ENCODE measurements around the gene PDE9A. TPM values are rescaled to one million over a fixed set of nuclear protein-coding genes. Genes with fewer than 3 reads are reported as not detected.

The PDE9A gene
- total RNA-seq, 1 experiment from 2014 or later, result 8.4 TPM

- no peaks in the 10 kb centered on the region for H3K79me2 ChIP-seq (ENCODE audit: low read depth)
- H3K36me3 ChIP-seq (ENCODE audit: low read depth), result no peaks in the 10 kb centered on the region
- no peaks in the 10 kb centered on the region for H3F3A ChIP-seq (ENCODE audit: insufficient read depth, low read depth)
- no peak overlapping the region for H3K4me2 ChIP-seq
- H3K4me3 ChIP-seq, result no peak overlapping the region
- TF ChIP-seq CTCF (conservative IDR thresholded peaks at IDR 0.05), result no peak
- TF ChIP-seq EZH2 (IDR thresholded peaks at IDR 0.05; ENCODE audit: low read depth), result no peak
- intact Hi-C loops (cut with micrococcal nuclease; ENCODE audit: unreplicated experiment), result no loop called here
- ChIA-PET CTCF (no interaction called here), POLR2A (ENCODE audit: unreplicated experiment) (no interaction called here)
- no peaks in the 10 kb centered on the region for H3K9me3 ChIP-seq (ENCODE audit: insufficient read depth, low read depth)
- H3K27ac ChIP-seq, result no peak overlapping the region
- no peaks in the 10 kb centered on the region for H4K20me1 ChIP-seq (ENCODE audit: insufficient read depth)
- no peaks in the 10 kb centered on the region for H3K4me1 ChIP-seq (replicated peaks; ENCODE audit: insufficient read depth)
- DNase-seq, result no peak
- BruUV-seq (replicated peaks), result no TSS peak
- H3K27me3 ChIP-seq (ENCODE audit: insufficient read depth, low read depth), result no peaks in the 10 kb centered on the region
- no peak overlapping the region for H2AFZ ChIP-seq
- H3K9me2 ChIP-seq (ENCODE audit: insufficient read depth), result no peaks in the 10 kb centered on the region
These were observed 100.4 kb downstream of the PDE9A start for GRCh38 chr21:42753804-42754203.

- Histone ChIP-seq H3K4me3 (no peak overlapping the region), H3K27ac (no peak overlapping the region), H3K4me2 (no peak overlapping the region), H3K9me3 (ENCODE audit: insufficient read depth, low read depth) (no peaks in the 10 kb centered on the region), H4K20me1 (ENCODE audit: insufficient read depth) (no peaks in the 10 kb centered on the region), H3K79me2 (ENCODE audit: low read depth) (no peaks in the 10 kb centered on the region), H3K4me1 (replicated peaks; ENCODE audit: insufficient read depth) (no peaks in the 10 kb centered on the region), H2AFZ (no peak overlapping the region), H3K9me2 (ENCODE audit: insufficient read depth) (no peaks in the 10 kb centered on the region), H3F3A (ENCODE audit: insufficient read depth, low read depth) (no peaks in the 10 kb centered on the region), H3K27me3 (ENCODE audit: insufficient read depth, low read depth) (no peaks in the 10 kb centered on the region), H3K36me3 (ENCODE audit: low read depth) (no peaks in the 10 kb centered on the region)
- TF ChIP-seq CTCF (conservative IDR thresholded peaks at IDR 0.05) (no peak), EZH2 (IDR thresholded peaks at IDR 0.05; ENCODE audit: low read depth) (no peak)
- CTCF ChIA-PET, result no interaction called here
- no peak for DNase-seq
- BruUV-seq (replicated peaks), result no TSS peak
- POLR2A ChIA-PET (ENCODE audit: unreplicated experiment), result no interaction called here
- intact Hi-C loops (cut with micrococcal nuclease; ENCODE audit: unreplicated experiment), result no loop called here
These were observed 101.0 kb downstream of the PDE9A start for GRCh38 chr21:42754270-42754933.

- Histone ChIP-seq H3K4me2 (no peak overlapping the region), H4K20me1 (ENCODE audit: insufficient read depth) (no peaks in the 10 kb centered on the region), H3K27ac (no peak overlapping the region), H3K9me3 (ENCODE audit: insufficient read depth, low read depth) (no peaks in the 10 kb centered on the region), H2AFZ (no peak overlapping the region), H3F3A (ENCODE audit: insufficient read depth, low read depth) (no peaks in the 10 kb centered on the region), H3K36me3 (ENCODE audit: low read depth) (no peaks in the 10 kb centered on the region), H3K27me3 (ENCODE audit: insufficient read depth, low read depth) (no peaks in the 10 kb centered on the region), H3K4me3 (no peak overlapping the region), H3K4me1 (replicated peaks; ENCODE audit: insufficient read depth) (no peaks in the 10 kb centered on the region), H3K79me2 (ENCODE audit: low read depth) (no peaks in the 10 kb centered on the region), H3K9me2 (ENCODE audit: insufficient read depth) (no peaks in the 10 kb centered on the region)
- intact Hi-C loops (cut with micrococcal nuclease; ENCODE audit: unreplicated experiment), result no loop called here
- ChIA-PET CTCF (no interaction called here), POLR2A (ENCODE audit: unreplicated experiment) (no interaction called here)
- TF ChIP-seq CTCF (conservative IDR thresholded peaks at IDR 0.05) (no peak), EZH2 (IDR thresholded peaks at IDR 0.05; ENCODE audit: low read depth) (no peak)
- BruUV-seq (replicated peaks), result no TSS peak
- DNase-seq, result no peak
These were observed 101.7 kb downstream of the PDE9A start for GRCh38 chr21:42755031-42755665.
